Activated CD4-positive, alpha-beta T cell treated with anti-CD3 and anti-CD28 coated beads, Interleukin-2, amount 50 U/mL, for 1 hour (primary cell): ENCODE data around the gene CLIC4.
"Not testable (repeated sequence)": the region's sequence is repeated elsewhere in the genome, so short reads cannot be mapped to it uniquely, and the experiment has no call there.

Source experiments
- DNase-seq: peaks from one replicate; pipeline ENCODE4 v3.0.0-alpha.2; 2020

CLIC4 gene

DNA sequence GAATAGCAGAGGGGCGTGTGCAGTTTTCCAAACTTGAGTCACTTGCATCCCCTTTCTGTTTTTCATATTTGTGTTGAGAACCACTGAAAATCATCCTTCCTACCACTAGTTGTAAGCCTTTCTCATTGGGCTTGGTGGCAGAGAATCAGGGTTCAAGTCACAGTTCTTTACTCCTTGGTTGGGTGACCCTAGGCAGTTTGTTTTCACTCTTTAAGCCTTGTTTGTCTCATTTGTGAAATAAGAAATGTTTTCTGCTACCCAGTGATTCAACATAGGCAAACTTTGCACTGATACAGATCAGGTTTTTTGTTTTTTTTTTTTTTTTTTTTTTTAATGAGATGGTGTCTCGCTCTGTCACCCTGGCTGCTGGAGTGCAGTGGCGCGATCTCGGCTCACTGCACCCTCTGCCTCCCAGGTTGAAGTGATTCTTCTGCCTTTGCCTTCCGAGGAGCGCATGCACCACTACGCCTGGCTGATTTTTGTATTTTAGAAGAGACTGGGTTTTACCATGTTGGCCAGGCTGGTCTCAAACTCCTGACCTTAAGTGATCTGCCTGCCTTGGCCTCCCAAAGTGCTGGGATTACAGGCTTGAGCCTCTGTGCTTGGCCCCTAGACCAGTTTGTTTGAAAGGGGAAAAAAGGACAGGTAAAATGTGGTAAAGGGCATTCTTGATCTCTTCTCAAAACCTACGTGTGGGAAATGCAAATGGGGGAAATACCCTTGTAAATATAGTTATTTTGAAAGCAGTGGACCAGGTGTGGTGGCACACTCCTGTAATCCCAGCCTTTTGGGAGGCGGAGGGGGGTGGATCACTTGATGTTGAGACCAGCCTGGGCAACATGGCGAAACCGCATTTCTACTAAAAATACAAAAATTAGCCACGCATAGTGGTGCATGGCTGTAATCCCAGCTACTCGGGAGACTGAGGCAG, 3.2 kb downstream of the CLIC4 start:
- DNase-seq: no peak

DNA sequence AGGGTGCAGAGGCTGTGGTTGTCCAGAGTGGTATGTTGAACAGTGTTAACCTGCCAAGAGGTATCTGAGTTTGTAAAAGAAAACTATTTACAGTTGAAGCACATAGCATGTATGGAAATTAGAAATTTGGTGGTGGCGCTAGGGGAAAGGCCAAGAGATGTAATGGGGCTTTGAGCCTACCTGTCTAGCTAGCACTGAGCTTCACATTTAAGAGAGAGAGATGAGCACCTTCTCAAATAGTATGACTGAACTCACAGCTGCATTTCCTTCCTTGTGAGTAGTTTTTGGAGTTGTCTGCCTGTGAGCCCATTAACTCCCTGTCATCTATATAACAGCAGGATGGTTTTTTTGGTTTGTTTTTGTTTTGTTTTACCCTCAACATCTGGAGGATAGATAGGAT, 4.0 kb downstream of the CLIC4 start:
- no peak for DNase-seq

DNA sequence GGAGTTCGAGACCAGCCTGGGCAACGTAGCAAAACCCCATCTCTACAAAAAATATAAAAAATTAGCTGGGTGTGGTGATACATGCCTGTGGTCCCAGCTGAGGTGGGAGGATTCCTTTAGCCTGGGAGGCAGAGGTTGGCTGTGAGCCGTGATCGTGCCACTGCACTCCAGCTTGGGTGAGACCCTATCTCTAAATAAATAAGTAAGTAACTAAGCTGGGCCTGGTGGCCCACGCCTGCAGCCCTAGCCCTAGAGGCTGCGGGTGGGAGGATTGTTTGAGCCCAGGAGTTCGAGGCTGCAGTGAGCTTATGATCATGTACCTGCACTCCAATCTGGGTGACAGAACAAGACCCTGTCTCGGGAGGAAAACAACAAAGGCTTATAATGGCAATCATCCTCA, 4.6 kb downstream of the CLIC4 start:
- no peak for DNase-seq

DNA sequence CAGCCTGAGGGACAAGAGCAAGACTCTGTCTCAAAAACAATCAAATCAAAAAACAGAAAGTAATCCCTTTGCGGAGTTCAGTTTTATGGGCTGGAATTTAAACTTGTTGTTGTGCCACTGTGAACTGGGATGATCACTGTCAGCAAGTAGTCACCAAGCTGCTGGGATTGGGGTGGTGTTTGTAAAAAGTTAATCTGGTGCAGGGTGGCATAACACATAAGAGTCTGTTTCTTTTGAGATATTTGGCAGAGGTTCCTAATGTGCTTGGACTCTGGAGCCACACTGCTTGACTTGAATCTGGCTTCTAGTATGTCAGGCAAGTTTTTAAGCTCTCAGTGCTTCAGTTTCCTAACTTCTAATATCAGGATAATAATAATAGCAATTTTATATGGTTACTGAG, 6.6 kb downstream of the CLIC4 start:
- DNase-seq: no peak

DNA sequence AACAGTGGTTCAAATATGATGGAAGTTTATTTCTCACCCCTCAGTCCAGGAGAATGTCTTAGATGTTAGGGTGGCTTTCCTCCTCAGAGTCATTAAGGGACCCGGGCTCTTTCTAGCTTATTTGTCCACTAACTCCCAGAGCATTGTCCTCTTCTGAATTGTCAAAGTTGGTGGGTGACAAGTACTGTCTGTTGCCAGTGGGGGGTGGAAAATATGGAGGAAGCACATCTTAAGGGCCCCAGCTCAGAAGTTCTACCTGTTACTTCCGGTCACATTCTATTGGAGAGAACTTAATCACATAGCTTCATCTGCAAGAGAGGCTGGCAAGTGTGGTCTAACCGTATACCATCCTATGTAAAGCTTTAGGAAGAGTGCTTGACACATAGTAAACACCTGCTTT, 7.1 kb downstream of the CLIC4 start:
- DNase-seq: no peak

DNA sequence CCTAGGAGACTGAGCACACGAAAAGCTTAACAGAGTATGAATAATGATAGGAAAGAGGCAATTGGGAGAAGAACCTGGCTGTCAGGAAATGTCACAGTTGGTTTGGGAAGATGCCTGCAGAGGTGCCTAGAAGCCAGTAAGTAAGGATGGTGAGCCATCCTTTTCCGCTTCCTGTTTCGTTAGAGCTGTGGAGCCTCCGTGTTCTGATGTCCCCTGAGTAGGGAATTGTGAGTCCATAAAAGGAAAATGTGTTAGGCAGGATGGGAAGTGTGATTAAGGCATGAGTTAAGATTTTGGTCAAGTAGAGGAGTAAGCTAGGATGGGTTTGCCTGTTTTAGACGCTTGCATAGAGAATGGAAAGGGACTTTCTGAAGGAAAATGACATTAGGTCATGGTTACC, 9.0 kb downstream of the CLIC4 start:
- DNase-seq: no peak

DNA sequence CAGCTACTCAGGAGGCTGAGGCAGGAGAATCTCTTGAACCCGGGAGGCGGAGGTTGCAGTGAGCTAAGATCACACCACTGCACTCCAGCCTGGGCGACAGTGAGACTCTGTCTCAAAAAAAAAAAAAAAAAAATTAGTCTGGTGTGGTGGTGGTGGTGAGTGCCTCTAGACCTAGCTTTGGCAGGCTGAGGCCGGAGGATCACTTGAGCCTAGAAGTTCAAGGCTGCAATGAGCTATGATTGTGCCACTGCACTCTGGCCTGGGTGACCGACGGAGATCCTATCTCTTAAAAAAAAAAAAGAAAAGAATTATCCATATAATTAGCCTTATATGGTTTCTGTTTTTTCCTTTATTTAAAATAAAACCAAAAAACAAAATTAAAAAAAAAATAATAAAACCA, 10.1 kb downstream of the CLIC4 start:
- DNase-seq: not testable (repeated sequence)

DNA sequence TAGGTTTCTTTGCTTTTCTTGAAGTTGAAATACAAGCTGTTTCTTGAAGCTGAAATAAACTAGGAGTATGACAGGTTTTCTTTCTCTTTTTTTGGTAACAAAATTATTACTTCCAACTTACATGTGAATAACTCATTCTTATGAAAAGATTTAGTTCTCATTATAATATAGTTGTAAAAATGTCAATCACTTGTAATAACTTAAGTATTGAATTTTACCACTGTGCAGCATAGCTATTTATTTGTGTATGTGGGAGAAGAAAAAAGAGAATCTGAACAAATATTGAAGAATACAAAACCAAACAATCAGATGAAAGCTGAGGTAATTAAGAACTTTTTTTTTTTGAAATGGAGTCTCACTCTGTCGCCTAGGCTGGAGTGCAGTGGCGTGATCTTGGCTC, 11.1 kb downstream of the CLIC4 start:
- no peak for DNase-seq

DNA sequence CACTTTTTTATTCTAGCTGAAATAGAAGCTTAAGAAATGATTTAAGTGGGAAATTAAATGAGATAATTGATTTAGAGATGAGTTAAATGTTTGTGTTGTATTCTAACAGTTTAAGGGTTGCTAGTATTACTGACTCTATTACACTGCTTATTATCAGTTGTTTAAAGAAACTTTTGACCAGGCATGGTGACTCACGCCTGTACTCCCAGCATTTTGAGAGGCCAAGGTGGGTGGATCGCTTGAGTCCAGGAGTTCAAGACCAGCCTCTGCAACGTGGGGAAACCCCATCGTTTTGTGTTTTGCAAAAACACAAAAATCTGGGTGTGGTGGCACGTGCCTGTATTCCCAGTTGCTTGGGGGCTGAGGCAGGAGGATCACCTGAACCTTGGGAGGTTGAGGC, 14.2 kb downstream of the CLIC4 start:
- no peak for DNase-seq

DNA sequence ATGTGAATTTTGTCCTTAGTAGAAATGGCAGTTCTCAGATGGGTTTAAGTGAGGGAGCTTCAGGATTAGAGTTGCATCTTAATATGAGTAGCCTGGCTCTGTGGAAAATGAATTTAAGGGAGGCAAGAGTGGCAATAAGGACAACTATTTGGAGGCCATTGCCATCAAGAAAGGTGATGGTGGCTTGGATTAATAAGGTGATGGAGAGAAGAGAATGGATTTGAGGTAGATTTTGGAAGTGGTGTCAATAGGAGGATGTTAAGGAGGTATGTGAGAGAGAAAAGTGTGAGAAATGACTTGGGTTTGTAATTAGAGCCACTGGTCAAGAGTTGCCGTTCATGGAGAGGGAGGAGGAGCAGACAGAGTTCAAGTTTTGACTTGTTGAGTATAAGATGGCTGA, 16.3 kb downstream of the CLIC4 start:
- no peak for DNase-seq

DNA sequence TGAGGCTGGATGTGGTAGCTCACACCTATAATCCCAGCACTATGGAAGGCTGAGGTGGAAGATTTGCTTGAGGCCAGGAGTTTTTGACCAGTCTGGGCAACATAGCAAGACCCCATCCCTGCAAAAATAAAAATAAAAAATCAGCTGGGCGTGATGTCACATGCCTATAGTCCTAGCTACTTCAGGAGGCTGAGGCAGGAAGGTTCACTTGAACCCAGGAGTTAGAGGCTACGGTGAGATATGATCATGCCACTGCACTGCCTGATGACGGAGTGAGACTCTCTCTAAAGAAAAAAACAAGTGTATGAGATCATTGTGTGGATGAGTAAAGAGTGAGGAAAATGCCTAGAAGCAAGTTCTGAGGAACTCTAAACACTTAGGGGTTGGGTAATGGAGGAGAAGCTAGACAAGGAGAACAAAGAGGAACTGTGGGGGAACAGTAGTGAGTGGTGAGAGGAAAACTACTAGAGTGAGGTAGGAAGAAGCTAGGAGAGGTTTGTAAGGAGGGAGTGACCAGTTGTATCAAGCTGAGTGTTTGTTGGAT, 17.0 kb downstream of the CLIC4 start:
- DNase-seq: no peak

DNA sequence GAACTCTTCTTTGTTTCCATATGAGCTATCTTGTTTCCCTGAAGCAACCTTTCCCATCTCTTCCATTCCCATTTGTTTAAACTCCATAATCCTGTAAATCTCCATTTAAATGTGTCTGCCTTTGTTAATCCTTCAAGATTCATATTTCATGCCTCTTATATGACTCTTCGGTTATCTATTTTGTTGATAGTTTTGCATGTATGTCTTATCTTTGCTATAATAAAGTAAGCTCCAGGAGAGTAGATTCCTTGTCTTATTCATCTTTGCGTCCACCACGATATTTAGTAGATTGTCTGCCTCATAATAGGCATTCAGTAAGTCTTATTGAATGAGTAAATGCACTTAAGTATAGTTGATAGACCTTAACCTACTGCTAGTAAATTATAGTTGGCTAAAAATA, 18.4 kb downstream of the CLIC4 start:
- DNase-seq: no peak

DNA sequence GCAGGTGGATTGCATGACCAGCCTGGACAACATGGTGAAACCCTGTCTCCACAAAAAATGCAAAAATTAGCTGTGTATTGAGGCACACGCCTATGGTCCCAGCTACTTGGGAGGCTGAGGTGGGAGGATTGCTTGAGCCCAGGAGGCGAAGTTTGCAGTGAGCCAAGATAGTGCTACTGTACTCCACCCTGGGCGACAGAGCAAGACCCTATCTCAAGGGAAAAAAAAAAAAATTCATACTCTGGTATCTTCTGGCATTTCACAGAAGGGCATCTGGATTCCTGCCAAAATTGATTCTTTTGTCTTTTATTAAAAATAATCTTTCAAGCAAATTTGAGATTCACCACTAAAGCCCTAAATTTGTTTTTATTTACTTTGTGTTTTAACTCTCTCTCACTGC, 19.2 kb downstream of the CLIC4 start:
- no peak for DNase-seq

DNA sequence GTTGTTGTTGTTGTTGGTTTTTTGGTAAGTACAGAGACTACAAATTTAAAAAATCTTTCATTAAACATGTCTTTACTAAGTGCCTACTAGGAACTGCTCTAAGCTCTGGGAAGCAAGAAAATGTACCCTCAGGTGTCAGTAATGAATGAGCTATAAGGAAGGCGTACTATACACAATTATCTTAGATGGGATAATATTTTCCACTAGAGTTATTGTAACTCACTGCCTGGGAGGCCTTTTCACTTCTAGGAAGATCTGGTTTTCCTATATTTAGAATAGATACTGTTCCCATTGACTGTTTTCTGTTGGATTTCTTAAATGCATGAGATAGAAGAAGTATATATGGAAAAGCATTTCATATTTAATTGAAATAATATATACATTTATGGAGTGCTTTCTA, 19.6 kb downstream of the CLIC4 start:
- DNase-seq: no peak

DNA sequence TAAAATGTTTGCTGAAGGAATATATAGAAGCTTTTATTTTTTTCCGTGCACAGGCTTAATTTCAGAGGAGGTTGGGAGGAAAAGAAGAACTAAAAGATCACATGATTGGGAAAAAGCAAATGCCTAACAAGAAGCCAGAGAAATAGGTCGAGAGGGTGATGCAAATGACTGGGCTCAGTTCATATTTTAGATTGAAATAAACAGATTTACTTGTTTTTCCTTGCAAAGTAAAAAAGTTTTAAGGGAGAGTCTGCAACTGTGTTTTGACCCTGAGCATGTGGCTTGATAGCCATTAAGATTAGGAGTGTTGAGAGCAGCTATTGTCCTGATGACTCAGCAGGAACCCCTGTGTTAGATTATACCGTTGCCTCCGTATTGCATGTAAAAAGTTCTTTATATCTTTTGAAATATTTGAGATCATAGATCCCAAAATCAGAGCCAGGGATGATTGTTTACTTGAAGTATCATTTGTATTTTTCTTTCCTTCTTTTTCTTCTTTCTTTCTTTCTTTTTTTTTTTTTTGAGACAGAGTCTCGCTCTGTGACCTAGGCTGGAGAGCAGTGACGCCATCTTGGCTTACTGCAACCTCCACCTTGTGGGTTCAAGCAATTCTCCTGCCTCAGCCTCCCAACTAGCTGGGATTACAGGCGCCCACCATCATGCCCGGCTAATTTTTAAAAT, 20.2 kb downstream of the CLIC4 start:
- no peak for DNase-seq

DNA sequence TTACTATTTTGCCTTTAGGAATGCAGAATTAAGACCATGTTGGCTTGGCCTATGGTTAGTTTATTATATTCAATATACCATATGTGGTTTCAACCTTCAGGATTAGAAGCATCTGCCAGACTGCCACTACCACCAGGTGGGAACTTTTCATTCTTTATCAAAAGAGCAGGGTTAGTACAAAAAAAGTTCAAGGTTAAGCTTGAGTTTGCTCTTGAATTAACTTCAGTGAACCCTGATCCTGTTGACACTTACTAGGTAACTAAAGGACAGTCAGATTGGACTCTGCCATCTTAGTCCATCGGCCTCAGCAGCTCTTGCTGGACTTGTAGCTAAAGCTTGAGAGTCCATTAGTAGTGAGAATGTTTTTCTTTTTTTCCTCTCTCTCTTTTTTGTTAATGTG, 22.1 kb downstream of the CLIC4 start:
- DNase-seq: no peak

DNA sequence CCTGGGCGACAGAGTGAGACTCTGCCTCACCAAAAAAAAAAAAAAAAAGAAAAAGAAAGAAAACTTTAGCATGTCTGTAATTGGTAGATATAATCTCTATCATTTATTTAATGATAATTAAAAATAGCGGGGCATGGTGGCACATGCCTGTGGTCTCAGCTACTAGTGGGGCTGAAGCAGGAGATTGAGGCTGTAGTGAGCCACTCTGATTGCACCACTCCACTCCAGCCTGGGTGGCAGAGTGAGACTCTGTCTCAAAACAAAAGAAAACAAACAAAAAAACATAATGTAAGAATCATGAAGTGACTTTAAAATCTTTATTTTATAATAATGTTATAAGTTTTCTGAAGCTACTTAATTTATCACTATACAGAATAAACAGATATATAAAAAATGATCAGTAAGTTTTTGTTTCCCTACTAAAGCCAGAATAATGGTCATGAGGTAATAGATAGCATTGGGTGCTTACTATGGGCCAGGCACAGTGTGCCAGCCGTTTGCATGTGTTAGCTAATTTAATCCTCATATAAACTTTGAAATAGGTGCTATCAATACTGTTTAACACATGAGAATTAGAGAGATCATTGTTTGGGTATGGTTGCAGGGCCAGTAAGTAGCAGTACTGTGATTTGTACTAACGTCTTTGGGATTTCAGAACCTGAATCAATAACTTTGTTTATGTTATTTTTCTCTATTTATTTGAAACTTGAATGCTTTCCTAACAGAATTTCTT, 23.8 kb downstream of the CLIC4 start:
- DNase-seq: no peak

DNA sequence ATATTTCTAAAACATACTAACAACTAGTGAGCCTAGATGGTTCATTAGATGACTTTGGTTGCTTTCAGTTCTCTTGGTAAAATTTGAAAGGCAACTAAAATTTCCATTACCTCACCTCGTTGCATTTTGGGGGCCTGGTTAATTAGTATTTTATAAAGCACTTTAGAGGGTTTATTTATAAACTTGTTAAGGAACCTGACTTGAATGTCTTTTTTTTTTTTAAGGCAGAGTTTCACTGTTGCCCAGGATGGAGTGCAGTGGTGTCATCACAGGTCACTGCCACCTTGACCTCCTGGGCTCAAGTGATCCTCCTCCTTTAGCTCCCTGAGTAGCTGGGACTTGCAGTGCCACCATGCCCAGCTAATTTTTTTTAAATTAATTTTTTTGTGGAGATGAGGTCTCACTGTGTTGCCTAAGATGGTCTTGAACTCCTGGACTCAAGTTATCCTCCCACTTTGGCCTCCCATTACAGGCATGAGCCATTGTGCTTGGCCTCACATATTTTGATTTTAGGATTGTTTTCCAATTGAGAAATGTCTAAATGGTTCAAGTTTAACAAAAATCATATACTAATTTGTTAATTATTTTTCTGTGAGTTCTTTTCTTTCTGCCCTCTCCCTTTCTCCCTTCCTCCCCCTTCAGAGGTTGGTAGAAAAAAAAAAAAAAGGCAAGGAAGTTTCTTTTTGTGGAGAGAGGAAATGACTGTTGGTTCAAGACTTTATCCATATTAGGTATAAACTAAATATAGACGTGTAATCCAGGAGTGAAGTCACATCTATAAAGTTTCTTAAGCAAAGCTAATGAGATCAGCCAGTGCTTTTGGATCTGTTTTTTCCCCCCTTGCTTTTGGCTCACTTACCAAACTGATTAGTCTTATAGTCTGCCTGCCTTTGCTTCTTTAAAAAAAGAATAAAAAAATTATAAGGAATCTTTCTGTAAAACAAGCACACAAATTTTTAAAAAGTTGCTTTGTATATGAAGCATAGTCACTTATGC, 24.7 kb downstream of the CLIC4 start:
- no peak for DNase-seq

DNA sequence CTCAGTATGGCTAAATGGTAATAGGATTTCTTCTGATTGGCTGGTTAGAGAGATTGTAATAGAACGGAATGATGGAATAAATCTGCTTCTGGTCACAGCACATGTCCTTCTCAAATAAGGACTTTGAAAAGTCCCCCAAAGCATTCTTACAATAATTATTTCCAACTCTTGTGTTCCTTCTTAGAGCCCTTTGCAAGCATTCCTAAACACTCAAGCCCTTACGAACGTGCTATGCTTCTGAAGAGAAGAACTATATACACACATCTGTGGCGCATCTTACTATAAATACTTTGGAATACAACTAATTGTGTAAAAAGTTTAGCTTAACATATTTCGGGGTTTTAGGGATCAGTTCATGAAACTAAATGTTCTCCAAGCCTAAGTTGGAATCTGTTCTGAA, 25.6 kb downstream of the CLIC4 start:
- DNase-seq: no peak

DNA sequence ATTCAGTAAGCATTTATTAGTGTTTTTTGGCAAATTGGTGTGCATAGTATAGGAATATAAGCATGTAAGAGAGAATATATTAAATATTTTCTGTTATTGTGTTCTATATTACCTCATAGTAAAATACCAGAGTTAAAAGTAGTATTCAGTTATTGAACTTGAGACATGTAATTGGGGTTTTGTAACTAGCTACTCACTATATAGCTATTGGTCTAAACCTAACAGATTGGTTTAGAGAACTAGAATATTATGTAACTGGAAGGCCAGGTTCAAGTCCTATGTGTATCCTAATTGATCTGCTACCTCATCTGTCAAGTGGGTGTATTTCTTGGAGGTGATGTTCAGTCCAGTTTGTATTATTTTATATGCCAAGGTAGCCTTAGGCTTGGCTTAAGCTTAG, 26.3 kb downstream of the CLIC4 start:
- DNase-seq: no peak

DNA sequence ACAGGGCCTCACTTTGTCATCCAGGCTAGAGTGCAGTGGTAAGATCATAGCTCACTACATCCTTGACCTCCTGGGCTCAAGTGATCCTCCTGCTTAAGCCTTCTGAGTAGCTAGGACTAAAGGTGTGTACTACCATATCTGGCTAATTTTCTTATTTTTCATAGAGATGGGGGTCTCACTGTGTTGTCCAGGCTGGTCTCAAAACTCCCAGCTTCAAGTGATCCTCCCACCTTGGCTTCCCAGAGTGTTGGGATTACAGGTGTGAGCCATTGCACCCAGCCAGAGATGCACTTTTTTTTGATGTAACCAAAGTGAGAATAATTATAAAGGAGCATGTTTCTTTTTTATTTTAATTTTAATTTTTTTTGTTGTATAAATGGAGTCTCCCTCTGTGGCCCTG, 28.4 kb downstream of the CLIC4 start:
- DNase-seq: no peak

DNA sequence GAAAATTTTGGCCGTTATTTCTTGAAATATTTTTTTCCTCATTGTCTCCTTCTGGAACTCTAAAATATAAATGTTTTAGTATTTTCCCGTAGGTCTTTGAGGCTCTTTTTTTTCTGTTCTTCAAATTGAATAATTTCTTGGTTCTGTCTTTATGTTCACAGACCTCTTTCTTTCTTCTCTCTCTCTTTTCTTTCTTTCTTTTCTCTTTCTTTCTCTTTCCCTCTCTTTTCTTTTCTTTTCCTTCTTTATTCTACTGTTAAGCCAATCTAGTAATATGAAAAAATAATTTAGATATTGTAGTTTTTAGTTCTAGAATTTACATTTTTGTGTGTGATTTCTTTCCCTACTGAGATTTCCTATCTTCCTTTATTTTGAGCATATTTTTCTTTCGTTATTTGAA, 30.1 kb downstream of the CLIC4 start:
- no peak for DNase-seq
